Activated T-helper 1 cell treated with anti-CD3 and anti-CD28 coated beads, Interleukin-12 subunit alpha, Interleukin-12 subunit beta, Interleukin-2, Interleukin-4 antibody, amounts not matched to agents 30 ng/mL and 10 ng/mL and 1 ng/mL, durations not matched to agents 14 hours and 24 hours and 36 hours (primary cell): ENCODE results near the gene SIRPG. TPM values are rescaled to one million over a fixed set of nuclear protein-coding genes. Genes with fewer than 3 reads are reported as not detected.
A peak's percentile ranks its signal among the peaks of the same experiment; 100 is the strongest.
"Not testable (repeated sequence)": the region's sequence is repeated elsewhere in the genome, so short reads cannot be mapped to it uniquely, and the experiment has no call there.

Experiments used
- DNase-seq: peaks from one replicate; pipeline ENCODE4 v3.0.0; 2021; ENCODE audit warnings: low spot score
- H3K27ac Mint-ChIP-seq: one replicate; pipeline ENCODE4 v1.8.0; 2021; ENCODE audit warnings: mild to moderate bottlenecking, mixed read lengths
- H3K27me3 Mint-ChIP-seq: one replicate; pipeline ENCODE4 v1.8.0; 2022; ENCODE audit warnings: mild to moderate bottlenecking, moderate library complexity, mixed read lengths; ENCODE audit not compliant: insufficient read depth
- H3K36me3 Mint-ChIP-seq: one replicate; pipeline ENCODE4 v1.8.0; 2021; ENCODE audit warnings: low read depth, mixed read lengths
- H3K4me1 Mint-ChIP-seq: one replicate; pipeline ENCODE4 v1.8.0; 2021; ENCODE audit warnings: low read depth, mixed read lengths
- H3K4me3 Mint-ChIP-seq: one replicate; pipeline ENCODE4 v1.8.0; 2021; ENCODE audit warnings: mild to moderate bottlenecking, moderate library complexity, mixed read lengths
- H3K9me3 Mint-ChIP-seq: one replicate; pipeline ENCODE4 v1.8.0; 2021; ENCODE audit warnings: mixed read lengths
- intact Hi-C: fragments of 100-400 bp; cut with micrococcal nuclease; formaldehyde crosslinking; loops from one replicate; pipeline ENCODE4 v1.15.1; 2024
- total RNA-seq: library from RNA; stranded (reverse); gene quantifications from 2 replicates; pipeline ENCODE4 v1.2.3, GENCODE V29; 2022

SIRPG gene
- total RNA-seq, 1 donor from 2014 or later, result 31.8 TPM

GRCh38 chr20:1648101-1648500 is 9.5 kb downstream of the SIRPG start:
- H3K4me1 Mint-ChIP-seq, result peaks cover 57% of the 10 kb centered on the region
- no peaks in the 10 kb centered on the region for H3K27me3 Mint-ChIP-seq
- no peak overlapping the region for H3K27ac Mint-ChIP-seq
- no peak overlapping the region for H3K4me3 Mint-ChIP-seq
- intact Hi-C loops, result no loop called here
- no peak for DNase-seq
- H3K9me3 Mint-ChIP-seq, result peaks cover 4% of the 10 kb centered on the region
- peaks cover 56% of the 10 kb centered on the region for H3K36me3 Mint-ChIP-seq

DNA sequence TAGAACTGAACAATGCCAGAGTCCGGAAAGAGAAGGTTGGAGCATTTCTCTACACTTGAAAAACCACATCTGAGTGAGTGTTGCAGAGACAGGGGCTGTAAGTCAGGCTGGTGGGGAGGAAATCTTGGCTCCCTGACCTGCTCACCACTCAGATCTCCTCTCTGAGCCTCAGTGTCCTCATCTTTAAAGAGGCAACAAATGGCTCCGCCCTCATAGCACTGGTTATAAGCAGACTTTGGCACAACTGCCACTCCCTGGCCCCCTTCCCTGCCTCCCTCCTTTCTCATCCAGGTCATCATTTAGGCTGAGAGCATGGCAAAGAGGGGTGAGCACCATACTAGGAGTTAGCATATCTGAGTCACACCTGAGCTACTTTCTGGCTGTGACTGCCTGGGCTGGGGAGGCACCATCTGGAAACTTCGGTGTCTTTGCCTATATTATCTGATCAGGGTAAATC is 10.6 kb downstream of the SIRPG start:
- DNase-seq, result no peak
- Mint-ChIP-seq H3K4me3 (no peak overlapping the region), H3K36me3 (peaks cover 51% of the 10 kb centered on the region), H3K27ac (peak overlapping the region; percentile 78), H3K27me3 (no peaks in the 10 kb centered on the region), H3K4me1 (peaks cover 48% of the 10 kb centered on the region), H3K9me3 (no peaks in the 10 kb centered on the region)
- intact Hi-C loops, result loop anchor here (1.0 to 2.0 kb wide), 2 partner anchors 14 to 22 kb away; no protein-coding TSS in a partner anchor

GRCh38 chr20:1644101-1644962 is 13.2 kb downstream of the SIRPG start:
- Mint-ChIP-seq H3K27ac (no peak overlapping the region), H3K36me3 (peaks cover 42% of the 10 kb centered on the region), H3K4me1 (peaks cover 27% of the 10 kb centered on the region), H3K27me3 (no peaks in the 10 kb centered on the region), H3K9me3 (peaks cover 8% of the 10 kb centered on the region), H3K4me3 (no peak overlapping the region)
- DNase-seq, result no peak
- intact Hi-C loops, result no loop called here

DNA sequence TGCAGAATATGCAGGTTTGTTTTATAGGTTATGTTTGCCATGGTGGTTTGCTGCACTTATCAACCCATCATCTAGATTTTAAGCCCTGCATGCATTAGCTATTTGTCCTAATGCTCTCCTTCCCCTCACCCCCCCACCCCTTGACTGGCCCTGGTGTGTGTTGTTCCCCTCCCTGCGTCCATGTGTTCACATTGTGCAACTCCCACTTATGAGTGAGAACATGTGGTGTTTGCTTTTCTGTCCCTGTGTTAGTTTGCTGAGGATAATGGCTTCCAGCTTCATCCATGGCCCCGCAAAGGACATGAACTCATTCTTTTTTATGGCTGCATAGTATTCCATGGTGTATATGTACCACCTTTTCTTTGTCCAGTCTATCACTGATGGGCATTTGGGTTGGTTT is 18.9 kb downstream of the SIRPG start:
- DNase-seq, H3K4me3 Mint-ChIP-seq, H3K27me3 Mint-ChIP-seq, H3K9me3 Mint-ChIP-seq, H3K27ac Mint-ChIP-seq, intact Hi-C loops: not testable (repeated sequence)
- peaks cover 17% of the 10 kb centered on the region for H3K4me1 Mint-ChIP-seq
- peaks cover 24% of the 10 kb centered on the region for H3K36me3 Mint-ChIP-seq

DNA sequence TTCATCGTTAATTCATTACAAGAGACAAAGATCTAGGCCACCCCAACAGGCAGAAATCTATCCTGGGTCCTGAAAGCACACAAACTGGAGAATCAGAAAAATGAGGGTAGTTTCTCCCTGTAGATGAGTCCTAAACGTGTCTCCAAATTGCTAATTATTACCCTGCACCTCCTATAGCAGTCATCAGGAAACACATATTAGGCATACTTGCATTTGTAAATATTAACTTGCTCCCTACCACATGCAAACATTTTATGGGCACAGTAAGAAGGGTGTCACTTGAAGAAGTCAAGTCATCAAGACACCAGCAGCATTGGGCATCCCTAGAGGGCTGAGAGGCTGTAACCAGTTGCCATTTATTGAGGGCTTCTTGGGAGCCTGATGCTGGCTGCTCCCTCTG is 19.8 kb downstream of the SIRPG start:
- Mint-ChIP-seq H3K4me1 (peaks cover 26% of the 10 kb centered on the region), H3K36me3 (peaks cover 30% of the 10 kb centered on the region), H3K27ac (no peak overlapping the region), H3K9me3 (peaks cover 8% of the 10 kb centered on the region), H3K4me3 (no peak overlapping the region), H3K27me3 (no peaks in the 10 kb centered on the region)
- intact Hi-C loops, result no loop called here
- no peak for DNase-seq

- Mint-ChIP-seq H3K27me3 (no peaks in the 10 kb centered on the region), H3K36me3 (peaks cover 35% of the 10 kb centered on the region), H3K4me1 (peaks cover 31% of the 10 kb centered on the region), H3K27ac (no peak overlapping the region), H3K4me3 (no peak overlapping the region), H3K9me3 (peaks cover 8% of the 10 kb centered on the region)
- intact Hi-C loops, result no loop called here
- no peak for DNase-seq
Observed at GRCh38 chr20:1637226-1637625, 20.4 kb downstream of the SIRPG start.

GRCh38 chr20:1636621-1637020 is 21.0 kb downstream of the SIRPG start:
- Mint-ChIP-seq H3K36me3 (peaks cover 41% of the 10 kb centered on the region), H3K4me3 (no peak overlapping the region), H3K27me3 (no peaks in the 10 kb centered on the region), H3K4me1 (peaks cover 37% of the 10 kb centered on the region), H3K27ac (peak overlapping the region; percentile 13), H3K9me3 (peaks cover 8% of the 10 kb centered on the region)
- no peak for DNase-seq
- intact Hi-C loops, result no loop called here

- Mint-ChIP-seq H3K27me3 (no peaks in the 10 kb centered on the region), H3K36me3 (peaks cover 47% of the 10 kb centered on the region), H3K9me3 (peaks cover 8% of the 10 kb centered on the region), H3K27ac (no peak overlapping the region), H3K4me3 (no peak overlapping the region), H3K4me1 (peaks cover 42% of the 10 kb centered on the region)
- intact Hi-C loops, result no loop called here
- DNase-seq, result no peak
Observed at GRCh38 chr20:1635291-1635979, 22.1 kb downstream of the SIRPG start.

DNA sequence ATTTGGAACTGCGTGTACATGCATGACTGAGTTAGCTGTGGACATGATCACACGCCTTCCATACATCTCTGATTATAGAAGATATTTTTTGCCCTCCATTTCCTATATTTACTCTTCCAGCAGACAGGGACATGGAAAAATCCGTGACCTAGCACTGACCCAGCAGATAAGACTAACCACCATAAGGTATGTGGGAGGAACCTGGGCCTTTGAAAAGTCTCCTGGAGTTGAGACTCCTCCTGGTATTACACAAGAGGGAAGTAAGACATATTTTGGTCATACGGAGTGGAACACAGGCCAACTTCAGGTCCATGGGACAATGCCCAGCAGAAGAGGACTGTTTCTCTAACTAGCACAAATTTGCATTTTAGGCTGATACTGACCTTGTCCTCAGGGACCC is 24.0 kb downstream of the SIRPG start:
- H3K27me3 Mint-ChIP-seq, result no peaks in the 10 kb centered on the region
- H3K36me3 Mint-ChIP-seq, result peaks cover 59% of the 10 kb centered on the region
- H3K9me3 Mint-ChIP-seq, result no peaks in the 10 kb centered on the region
- no peak overlapping the region for H3K27ac Mint-ChIP-seq
- intact Hi-C loops, result loop anchor here (2.0 kb wide), 2 partner anchors 13 to 39 kb away; no protein-coding TSS in a partner anchor
- no peak overlapping the region for H3K4me3 Mint-ChIP-seq
- H3K4me1 Mint-ChIP-seq, result peaks cover 48% of the 10 kb centered on the region
- DNase-seq, result no peak

- peak overlapping the region; percentile 31 for H3K27ac Mint-ChIP-seq
- peak overlapping the region; percentile 51 for H3K4me3 Mint-ChIP-seq
- no peaks in the 10 kb centered on the region for H3K9me3 Mint-ChIP-seq
- no peaks in the 10 kb centered on the region for H3K27me3 Mint-ChIP-seq
- peaks cover 70% of the 10 kb centered on the region for H3K36me3 Mint-ChIP-seq
- peaks cover 45% of the 10 kb centered on the region for H3K4me1 Mint-ChIP-seq
- peak; percentile 24 for DNase-seq
- intact Hi-C loops, result loop anchor here (1.0 to 2.0 kb wide), 4 partner anchors 15 to 57 kb away; no protein-coding TSS in a partner anchor
Observed at GRCh38 chr20:1632178-1632577, 25.4 kb downstream of the SIRPG start.

GRCh38 chr20:1631309-1632151 is 26.0 kb downstream of the SIRPG start:
- H3K27me3 Mint-ChIP-seq, result no peaks in the 10 kb centered on the region
- peaks cover 47% of the 10 kb centered on the region for H3K4me1 Mint-ChIP-seq
- peaks cover 70% of the 10 kb centered on the region for H3K36me3 Mint-ChIP-seq
- no peak for DNase-seq
- intact Hi-C loops, result loop anchor here (1.0 to 2.0 kb wide), 4 partner anchors 15 to 58 kb away; no protein-coding TSS in a partner anchor
- peak overlapping the region; percentile 76 for H3K27ac Mint-ChIP-seq
- no peak overlapping the region for H3K4me3 Mint-ChIP-seq
- H3K9me3 Mint-ChIP-seq, result no peaks in the 10 kb centered on the region

DNA sequence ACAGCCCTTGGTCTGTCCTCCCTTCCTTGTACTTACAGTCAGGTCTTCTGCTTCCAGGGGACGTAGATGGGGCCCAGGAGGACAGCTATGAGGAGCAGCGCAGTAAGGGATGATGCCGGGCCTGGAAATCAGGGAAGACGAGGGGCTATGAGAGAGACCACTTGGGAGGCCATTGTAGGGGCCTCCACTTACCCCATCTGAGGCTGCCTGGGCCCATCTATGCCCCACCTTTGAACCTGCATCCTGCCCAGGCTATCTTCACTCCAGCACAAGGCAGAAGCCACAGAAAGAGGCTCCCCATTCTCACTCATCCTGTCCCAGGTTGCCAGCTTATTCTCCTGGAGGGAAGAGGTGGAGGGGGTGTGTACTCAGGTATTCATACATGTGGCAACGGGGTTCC is 27.4 kb downstream of the SIRPG start:
- Mint-ChIP-seq H3K4me3 (no peak overlapping the region), H3K27ac (no peak overlapping the region), H3K36me3 (peaks cover 65% of the 10 kb centered on the region), H3K9me3 (no peaks in the 10 kb centered on the region), H3K4me1 (peaks cover 60% of the 10 kb centered on the region), H3K27me3 (no peaks in the 10 kb centered on the region)
- intact Hi-C loops, result no loop called here
- no peak for DNase-seq
